A549 treated with AZD9567 at 1 μM for 4 hours (cell line): Measurements from ENCODE around the gene OR6C3. TPM values are rescaled to one million over a fixed set of nuclear protein-coding genes. Genes with fewer than 3 reads are reported as not detected.

Source experiments
- total RNA-seq: library from RNA; stranded (reverse); fragments of 200-300 nt; extraction: Qiagen RNA extraction; gene quantifications from 5 replicates; pipeline ENCODE4 v1.2.3, GENCODE V29; 2022; ENCODE audit not compliant: insufficient read depth

Gene OR6C3
- total RNA-seq = not detected in 5 replicates

GRCh38 chr12:55330446-55330845 is at the start of gene OR6C3:
Gene OR6C3 (plus strand): TSS chr12:55330746. CDS start chr12:55331701, 955 bp downstream.

GRCh38 chr12:55296469-55296868 is 34.1 kb upstream of the OR6C3 start, which contains the start of gene OR6C6:
Gene OR6C6 (minus strand): TSS chr12:55296569. CDS start chr12:55295232, 1,337 bp downstream.

GRCh38 chr12:55314043-55314442 is 16.5 kb upstream of the OR6C3 start, which contains the start of gene OR6C1:
Gene OR6C1 (plus strand): TSS chr12:55314343. CDS start chr12:55320600, 6,257 bp downstream.

GRCh38 chr12:55362675-55363074 is 32.1 kb downstream of the OR6C3 start, which contains the start of gene OR6C75:
Gene OR6C75 (plus strand): TSS chr12:55362975. CDS start chr12:55365111, 2,136 bp downstream.

Other genes starting within 250 kb of the OR6C3 start
- not detected in 5 replicates for gene OR9K2, start 204.3 kb upstream of the OR6C3 start, total RNA-seq
- gene OR10A7, start 109.7 kb upstream of the OR6C3 start, total RNA-seq = not detected in 5 replicates
- not detected in 5 replicates for gene OR6C74, start 86.1 kb upstream of the OR6C3 start, total RNA-seq
- gene OR6C6, start 34.2 kb upstream of the OR6C3 start, total RNA-seq = not detected in 5 replicates
- gene OR6C1, start 16.4 kb upstream of the OR6C3 start, total RNA-seq = not detected in 5 replicates
- not detected in 5 replicates for gene OR6C75, start 32.2 kb downstream of the OR6C3 start, total RNA-seq
- not detected in 5 replicates for gene OR6C65, start 69.8 kb downstream of the OR6C3 start, total RNA-seq
- gene OR6C76, start 95.5 kb downstream of the OR6C3 start, total RNA-seq = not detected in 5 replicates
- not detected in 5 replicates for gene OR6C2, start 113.3 kb downstream of the OR6C3 start, total RNA-seq
- not detected in 5 replicates for gene OR6C70, start 139.4 kb downstream of the OR6C3 start, total RNA-seq
- gene OR6C68, start 161.6 kb downstream of the OR6C3 start, total RNA-seq = not detected in 5 replicates
- gene OR6C4, start 218.9 kb downstream of the OR6C3 start, total RNA-seq = not detected in 5 replicates
- gene OR2AP1, start 241.7 kb downstream of the OR6C3 start, total RNA-seq = not detected in 5 replicates